NCI-H146 treated with DMSO at 0.1 percent for 48 hours (cell line): ENCODE measurements around the gene ZNF253.
"Not testable (repeated sequence)": the region's sequence is repeated elsewhere in the genome, so short reads cannot be mapped to it uniquely, and the experiment has no call there.

ENCODE experiments used
- DNase-seq: peaks from one replicate; lab custom pipeline; 2025; ENCODE audit not compliant: unreplicated experiment; lab: John Stamatoyannopoulos, UW

ZNF253 gene

GRCh38 chr19:19892055-19892941, 26.6 kb downstream of the ZNF253 start:
- DNase-seq = not testable (repeated sequence)

- DNase-seq = peak; percentile 81
These were observed 34.6 kb downstream of the ZNF253 start for GRCh38 chr19:19900139-19900728.

GRCh38 chr19:19900729-19901444, 35.2 kb downstream of the ZNF253 start, which contains the start of gene ZNF93:
ZNF93 (plus strand) TSS chr19:19900946; CDS start chr19:19901089, 143 bp downstream.
- peak; percentile 98 for DNase-seq

- DNase-seq = not testable (repeated sequence)
These were observed 41.9 kb downstream of the ZNF253 start for GRCh38 chr19:19907551-19907950.

GRCh38 chr19:19909654-19910053, 44.0 kb downstream of the ZNF253 start:
- no peak for DNase-seq

GRCh38 chr19:19911150-19911549, 45.5 kb downstream of the ZNF253 start:
- DNase-seq = no peak

- DNase-seq = no peak
These were observed 48.9 kb downstream of the ZNF253 start for GRCh38 chr19:19914596-19914995.

GRCh38 chr19:19930417-19930816, 64.7 kb downstream of the ZNF253 start:
- not testable (repeated sequence) for DNase-seq

- DNase-seq = not testable (repeated sequence)
These were observed 68.0 kb downstream of the ZNF253 start for GRCh38 chr19:19933432-19934314.

GRCh38 chr19:19937403-19937802, 71.7 kb downstream of the ZNF253 start:
- no peak for DNase-seq

- no peak for DNase-seq
These were observed 72.8 kb downstream of the ZNF253 start for GRCh38 chr19:19938449-19938848.

GRCh38 chr19:19943848-19944582, 78.3 kb downstream of the ZNF253 start:
- DNase-seq = no peak
